ENCODE data around the gene KRTAP2-3. TPM values are rescaled to one million over a fixed set of nuclear protein-coding genes. Genes with fewer than 3 reads are reported as not detected.
"Not testable (repeated sequence)": the region's sequence is repeated elsewhere in the genome, so short reads cannot be mapped to it uniquely, and the experiment has no call there.

Gene KRTAP2-3
- total RNA-seq, 2 experiments from 2014 or later: not detected

GRCh38 chr17:41069031-41069430 lies 9.1 kb upstream of the KRTAP2-3 start:
- CTCF ChIA-PET: no interaction called here
- no peak for ATAC-seq
- Mint-ChIP-seq H3K27me3 (no peaks in the 10 kb centered on the region), H3K4me1 (ENCODE audit: low read depth) (no peaks in the 10 kb centered on the region), H3K9me3 (no peaks in the 10 kb centered on the region), H3K27ac (no peak overlapping the region), H3K4me3 (no peak overlapping the region), H3K36me3 (ENCODE audit: low read depth) (no peaks in the 10 kb centered on the region)
- no peak for DNase-seq
- POLR2A ChIA-PET: no interaction called here
- intact Hi-C loops (cut with micrococcal nuclease): no loop called here
- no peak for TF ChIP-seq CTCF (IDR thresholded peaks at IDR 0.05)

GRCh38 chr17:41067281-41067680 lies 7.4 kb upstream of the KRTAP2-3 start:
- Mint-ChIP-seq H3K9me3 (no peaks in the 10 kb centered on the region), H3K4me1 (ENCODE audit: low read depth) (no peaks in the 10 kb centered on the region), H3K4me3 (no peak overlapping the region), H3K36me3 (ENCODE audit: low read depth) (no peaks in the 10 kb centered on the region), H3K27ac (no peak overlapping the region), H3K27me3 (peaks cover 2% of the 10 kb centered on the region)
- no peak for ATAC-seq
- no peak for TF ChIP-seq CTCF (IDR thresholded peaks at IDR 0.05)
- intact Hi-C loops (cut with micrococcal nuclease): no loop called here
- DNase-seq: no peak
- ChIA-PET CTCF (no interaction called here), POLR2A (no interaction called here)

GRCh38 chr17:41065829-41066624 lies 6.1 kb upstream of the KRTAP2-3 start, which contains the start of gene KRTAP2-4:
Gene KRTAP2-4, minus strand, starts transcription at chr17:41065879. Its CDS starts 34 bp downstream, at chr17:41065845.
- DNase-seq: no peak
- POLR2A ChIA-PET: no interaction called here
- intact Hi-C loops (cut with micrococcal nuclease): no loop called here
- H3K4me3 Mint-ChIP-seq: no peak within 1 kb of the TSS
- H3K36me3 Mint-ChIP-seq (ENCODE audit: low read depth): no peaks in the 10 kb centered on the region
- no peak within 1 kb of the TSS for H3K27ac Mint-ChIP-seq
- H3K4me1 Mint-ChIP-seq (ENCODE audit: low read depth): no peaks in the 10 kb centered on the region
- ATAC-seq: no peak
- no peaks in the 10 kb centered on the region for H3K9me3 Mint-ChIP-seq
- TF ChIP-seq CTCF (IDR thresholded peaks at IDR 0.05): no peak
- CTCF ChIA-PET: no interaction called here
- peaks cover 5% of the 10 kb centered on the region for H3K27me3 Mint-ChIP-seq

- H3K9me3 Mint-ChIP-seq; CTCF ChIA-PET; intact Hi-C loops (cut with micrococcal nuclease); POLR2A ChIA-PET; DNase-seq; ATAC-seq; H3K27ac Mint-ChIP-seq; H3K4me3 Mint-ChIP-seq; H3K36me3 Mint-ChIP-seq (ENCODE audit: low read depth); H3K4me1 Mint-ChIP-seq (ENCODE audit: low read depth): not testable (repeated sequence)
- peaks cover 14% of the 10 kb centered on the region for H3K27me3 Mint-ChIP-seq
Observed at GRCh38 chr17:41065016-41065689, 5.2 kb upstream of the KRTAP2-3 start.

- Mint-ChIP-seq H3K9me3 (no peaks in the 10 kb centered on the region), H3K27ac (no peak overlapping the region), H3K27me3 (peaks cover 19% of the 10 kb centered on the region), H3K36me3 (ENCODE audit: low read depth) (no peaks in the 10 kb centered on the region), H3K4me1 (ENCODE audit: low read depth) (no peaks in the 10 kb centered on the region), H3K4me3 (no peak overlapping the region)
- ChIA-PET CTCF (no interaction called here), POLR2A (no interaction called here)
- ATAC-seq (no peak), DNase-seq (no peak)
- no peak for TF ChIP-seq CTCF (IDR thresholded peaks at IDR 0.05)
- intact Hi-C loops (cut with micrococcal nuclease): no loop called here
Observed at GRCh38 chr17:41064301-41064700, 4.4 kb upstream of the KRTAP2-3 start.

All from activated CD8-positive, alpha-beta T cell treated with anti-CD3 and anti-CD28 coated beads for 36 hours (primary cell).